NCI-H2107 treated with DMSO at 0.1 percent for 48 hours (cell line): ENCODE measurements around the gene TAS2R16.
"Not testable (repeated sequence)": the region's sequence is repeated elsewhere in the genome, so short reads cannot be mapped to it uniquely, and the experiment has no call there.

ENCODE experiments used
- DNase-seq: peaks from one replicate; lab custom pipeline; 2025; ENCODE audit not compliant: unreplicated experiment; lab: John Stamatoyannopoulos, UW

Gene TAS2R16

DNA sequence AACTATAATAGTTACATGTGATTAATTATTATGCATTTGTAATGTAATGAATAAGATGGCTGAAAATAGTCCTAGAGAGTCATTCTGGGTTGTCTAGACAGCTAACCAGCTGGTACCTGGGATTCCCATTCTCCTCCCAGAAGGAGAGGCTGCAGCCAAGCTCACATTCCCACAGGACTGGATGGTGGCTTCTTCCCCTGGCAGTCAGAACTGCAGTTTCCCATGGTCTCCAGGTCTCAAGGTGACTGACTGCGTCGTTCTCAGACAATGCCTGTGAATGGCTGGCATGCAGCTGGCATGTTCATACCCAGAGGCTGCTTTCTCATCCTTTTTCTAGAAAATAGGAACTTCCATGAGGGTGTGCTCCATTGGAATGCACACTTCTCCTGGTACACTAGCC is 21.3 kb downstream of the TAS2R16 start:
- no peak for DNase-seq

GRCh38 chr7:122972056-122972455 is 23.4 kb downstream of the TAS2R16 start:
- DNase-seq = no peak

DNA sequence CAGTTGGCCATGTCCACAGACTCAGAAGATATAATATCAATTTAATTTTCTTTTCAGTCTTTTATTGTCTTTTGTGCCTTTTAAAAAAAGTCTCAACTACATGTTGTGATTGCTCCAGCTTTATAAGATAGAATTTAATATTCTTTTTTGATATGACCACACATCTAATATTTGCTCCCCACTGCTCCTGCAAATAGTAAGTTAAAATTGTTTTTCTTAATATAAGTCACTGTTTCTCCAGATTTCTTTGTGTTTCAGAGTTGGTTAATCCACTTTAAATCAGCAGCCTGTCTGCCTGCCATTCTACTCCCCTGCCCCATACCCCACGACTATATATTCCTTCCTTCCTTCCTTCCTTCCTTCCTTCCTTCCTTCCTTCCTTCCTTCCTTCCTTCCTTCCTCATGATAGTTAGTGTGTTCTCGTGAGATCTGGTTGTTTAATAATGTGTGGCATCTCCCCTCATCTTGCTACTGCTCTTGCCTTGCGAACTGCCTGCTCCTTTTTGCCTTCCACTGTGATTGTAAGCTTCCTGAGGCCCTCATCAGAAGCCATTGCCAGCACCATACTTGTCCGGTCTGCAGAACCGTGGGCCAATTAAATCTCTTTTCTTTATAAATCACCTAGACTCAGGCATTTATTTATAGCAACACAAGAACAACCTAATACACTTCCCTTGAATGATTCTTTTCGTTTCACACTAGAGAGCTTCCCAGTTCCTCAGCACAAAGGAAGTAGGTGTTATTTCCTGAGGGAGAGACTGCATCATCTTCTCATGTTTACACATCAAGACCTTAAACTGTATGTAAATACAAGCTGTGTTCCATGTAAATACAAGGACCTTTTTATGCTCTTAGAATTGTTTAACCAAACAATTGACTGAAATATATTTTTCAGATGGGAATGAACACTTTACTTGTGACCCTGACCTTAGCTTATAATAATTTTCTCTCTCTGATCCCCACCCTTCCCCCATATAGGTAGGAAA is 24.5 kb downstream of the TAS2R16 start:
- DNase-seq = no peak

DNA sequence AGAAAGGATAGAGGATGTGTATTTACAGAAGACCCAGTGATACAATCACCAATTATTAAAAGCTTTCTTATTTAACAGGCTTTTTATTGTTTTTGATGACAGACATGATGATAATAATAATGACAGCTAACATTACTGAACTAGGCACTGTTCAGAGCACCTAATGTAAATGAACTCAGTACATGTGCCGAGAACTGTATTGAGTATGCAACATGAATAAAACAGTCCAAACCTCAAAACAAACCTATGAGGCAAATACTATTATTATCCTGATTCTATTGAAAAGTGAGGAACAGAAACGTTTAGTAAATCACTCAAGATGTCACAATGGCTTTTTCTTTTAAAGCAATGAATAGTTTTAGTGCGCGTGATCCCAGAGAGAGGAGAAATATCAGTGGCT is 27.1 kb downstream of the TAS2R16 start:
- no peak for DNase-seq

- DNase-seq = peak; percentile 85
Observed at GRCh38 chr7:122965306-122965705, 30.2 kb downstream of the TAS2R16 start.

DNA sequence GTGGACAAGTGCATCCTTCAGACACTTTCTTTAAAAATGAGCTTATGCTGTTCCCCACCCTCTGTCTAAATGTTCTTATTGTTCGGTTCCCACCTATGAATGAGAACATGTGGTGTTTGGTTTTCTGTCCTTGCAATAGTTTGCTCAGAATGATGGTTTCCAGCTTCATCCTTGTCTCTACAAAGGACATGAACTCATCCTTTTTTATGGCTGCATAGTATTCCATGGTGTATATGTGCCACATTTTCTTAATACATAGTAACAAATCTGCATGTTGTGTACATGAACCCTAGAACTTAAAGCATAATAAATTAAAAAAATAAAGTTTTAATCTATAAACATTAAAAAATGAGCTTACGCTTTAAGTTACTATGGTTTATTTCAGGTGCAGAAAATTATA is 41.8 kb downstream of the TAS2R16 start:
- not testable (repeated sequence) for DNase-seq

- no peak for DNase-seq
Observed at GRCh38 chr7:122951006-122951405, 44.5 kb downstream of the TAS2R16 start.

GRCh38 chr7:122949186-122949585 is 46.3 kb downstream of the TAS2R16 start:
- DNase-seq = no peak
